NCI-H1105 treated with DMSO at 0.1 percent for 48 hours (cell line): Measurements from ENCODE around the gene C11orf58.

ENCODE experiments used
- DNase-seq: peaks from one replicate; lab custom pipeline; 2025; lab: John Stamatoyannopoulos, UW

Gene C11orf58

DNA sequence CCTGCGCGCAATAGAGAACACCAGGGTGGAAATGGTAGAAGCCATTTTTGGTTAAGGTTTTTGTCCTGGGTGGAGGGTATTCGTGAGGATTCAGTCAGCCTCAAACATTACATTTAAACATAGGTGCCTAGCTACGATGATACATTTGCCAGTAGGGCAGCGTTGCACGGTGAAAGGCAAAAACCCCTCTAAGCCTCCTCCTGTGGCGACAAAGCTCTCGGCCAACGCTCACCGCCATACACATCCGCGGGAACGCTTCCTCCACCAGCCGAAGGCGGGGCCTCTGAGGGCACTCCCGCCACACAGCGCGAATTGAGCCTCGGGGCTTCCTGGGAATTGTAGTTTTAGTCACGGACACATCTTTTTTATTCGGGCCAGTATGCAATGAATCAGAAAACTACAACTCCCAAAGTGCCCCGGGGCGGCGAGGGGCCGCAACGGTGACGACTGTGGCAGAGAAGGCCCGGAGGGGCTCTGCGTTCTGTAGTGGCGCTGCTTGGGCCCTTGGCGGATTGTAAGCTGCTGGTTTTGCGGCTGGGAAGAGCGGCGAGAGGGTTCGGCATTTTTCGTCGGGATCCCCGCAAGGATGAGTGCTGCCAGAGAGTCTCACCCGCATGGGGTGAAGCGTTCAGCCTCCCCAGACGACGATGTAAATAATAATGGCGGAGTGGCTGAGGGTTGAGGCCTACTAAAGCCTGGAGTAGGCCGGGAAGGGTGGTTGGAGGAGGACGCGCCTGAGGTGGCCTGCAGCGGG, at the start of gene C11orf58:
C11orf58 (plus strand) TSS at position 455 of the 754 bp plus-strand sequence; CDS start at position 587, 132 bp downstream.
- DNase-seq, result peak; percentile 98

DNA sequence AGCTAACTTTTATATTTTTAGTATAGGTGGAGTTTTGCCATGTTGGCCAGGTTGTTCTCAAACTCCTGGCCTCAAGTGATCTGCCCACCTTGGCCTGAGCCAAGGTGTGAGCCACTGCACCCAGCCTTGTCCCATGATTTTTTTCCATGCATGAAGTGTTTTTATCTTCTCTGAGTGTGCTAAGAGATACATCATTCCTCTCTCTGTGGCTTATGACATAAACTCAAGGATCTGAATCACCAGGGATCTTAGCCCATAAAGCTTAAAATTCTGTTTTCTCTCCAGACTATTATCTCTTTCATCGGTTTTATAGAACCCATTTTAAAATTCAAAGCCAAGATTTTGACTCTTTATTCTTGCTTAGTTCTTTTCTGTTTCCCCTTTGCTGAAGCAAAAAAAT, 48.4 kb upstream of the C11orf58 start:
- DNase-seq, result no peak

DNA sequence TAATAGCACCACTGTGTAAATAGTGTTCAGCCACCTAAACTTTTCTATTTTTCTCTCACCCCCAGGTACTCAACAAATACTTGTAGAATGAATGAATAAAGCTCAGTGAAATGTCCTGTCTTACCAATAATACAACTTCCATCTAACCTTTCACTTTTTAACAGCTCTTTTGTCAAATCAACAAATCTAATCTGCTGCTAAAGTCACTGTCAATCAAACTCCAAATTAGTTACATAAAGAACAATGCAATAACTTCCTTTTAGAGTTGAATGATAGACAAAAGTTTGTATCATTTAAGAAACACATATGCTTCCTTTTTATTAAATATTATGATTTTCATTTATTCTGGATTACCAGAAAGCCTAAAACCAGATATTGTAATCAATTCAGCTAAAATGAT, 34.7 kb upstream of the C11orf58 start:
- no peak for DNase-seq

DNA sequence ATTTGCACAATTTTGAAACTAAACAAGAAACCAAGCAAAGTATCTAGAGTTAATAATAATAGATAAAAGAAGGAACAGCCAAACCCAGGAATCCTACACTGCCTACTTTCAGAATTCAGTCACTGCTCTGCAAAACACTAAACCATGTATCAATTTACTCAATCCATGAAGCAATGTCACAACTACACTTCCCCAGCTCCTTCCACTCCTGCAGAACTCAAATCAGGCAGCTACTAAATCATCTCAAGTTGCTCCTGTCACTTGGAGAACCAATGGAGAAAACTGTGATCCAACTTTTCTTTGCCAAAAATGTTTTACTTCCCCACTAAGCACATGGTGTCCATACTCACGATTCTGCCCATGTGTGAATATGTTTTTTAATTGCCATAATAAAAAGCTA, 24.9 kb upstream of the C11orf58 start:
- DNase-seq, result peak; percentile 5

- DNase-seq, result no peak
Observed at GRCh38 chr11:16722581-16723344, 15.7 kb upstream of the C11orf58 start.

- DNase-seq, result no peak
Observed at GRCh38 chr11:16727806-16728205, 10.6 kb upstream of the C11orf58 start.

DNA sequence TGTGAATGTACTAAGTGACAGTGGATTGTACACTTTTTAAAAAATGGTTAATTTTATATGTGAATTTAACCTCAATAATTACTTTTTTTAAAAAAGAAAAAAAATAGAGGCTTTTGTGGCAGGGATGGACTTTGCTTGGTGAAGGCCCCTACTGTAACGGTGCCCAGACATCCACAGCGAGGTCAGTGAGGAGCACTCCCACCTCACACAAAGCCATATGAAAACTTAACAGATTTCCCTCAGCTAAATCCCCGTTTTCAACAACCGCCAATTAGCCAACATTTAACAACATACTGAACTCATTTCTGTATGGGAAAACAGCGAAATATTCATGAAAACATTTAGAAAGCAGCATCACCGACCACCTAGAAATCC, 642 bp upstream of the C11orf58 start:
- no peak for DNase-seq

DNA sequence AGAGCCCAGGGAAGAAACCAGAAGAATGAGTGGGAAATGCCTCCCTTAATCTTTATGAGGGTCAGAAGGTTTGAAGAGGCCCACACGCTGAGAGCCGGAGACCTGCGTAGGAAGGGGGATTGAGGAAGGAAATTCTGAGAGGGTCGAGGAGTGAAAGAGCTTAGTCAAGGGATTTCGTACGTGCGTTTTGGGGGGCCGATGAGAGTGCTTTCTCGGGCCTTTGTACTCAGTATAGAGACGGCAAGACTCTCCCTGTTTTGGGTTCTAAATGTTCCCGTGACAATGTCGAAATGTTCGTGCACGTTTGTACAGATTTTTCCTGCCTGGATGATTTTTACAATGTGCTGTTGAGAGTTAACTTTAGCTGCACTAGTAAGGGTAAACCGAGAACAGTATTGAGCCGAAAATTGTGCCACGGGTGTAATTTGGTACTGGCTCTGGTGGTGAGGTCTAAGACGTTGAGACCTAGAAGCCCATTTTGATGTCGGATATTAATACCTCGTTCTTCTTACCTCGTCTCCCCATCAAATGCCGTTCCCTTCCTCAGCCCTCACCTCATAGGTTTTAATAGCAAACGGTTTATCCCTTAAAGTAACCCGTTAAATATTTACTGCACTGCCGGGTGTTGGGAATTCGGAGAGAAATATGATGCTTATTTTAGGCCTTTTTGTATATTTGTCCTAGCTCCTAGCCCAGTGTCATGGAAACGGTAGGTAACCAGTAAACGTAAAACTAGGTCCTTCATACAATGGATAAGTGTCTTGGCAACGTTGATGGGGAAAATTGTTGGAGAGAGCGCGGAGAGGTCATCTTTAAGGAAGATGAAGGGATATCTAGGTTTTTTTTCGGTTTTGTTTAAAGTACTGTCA, 734 bp downstream of the C11orf58 start:
- DNase-seq, result peak; percentile 36

DNA sequence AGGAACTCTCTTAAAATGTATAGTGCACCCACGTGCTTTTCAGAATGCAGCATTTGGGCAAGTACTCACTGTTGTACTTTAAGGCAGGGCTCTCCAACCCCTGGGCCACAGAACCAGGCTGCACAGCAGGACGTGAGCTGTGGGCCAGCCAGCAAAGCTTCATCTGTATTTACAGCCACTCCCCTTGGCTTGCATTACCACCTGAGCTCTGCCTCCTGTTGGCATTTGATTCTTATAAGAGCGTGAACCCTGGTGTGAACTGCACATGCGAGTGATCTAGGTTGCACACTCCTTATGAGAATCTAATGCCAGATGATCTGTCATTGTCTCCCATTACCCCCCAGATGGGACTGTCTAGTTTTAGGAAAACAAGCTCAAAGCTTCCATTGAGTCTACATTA, 3.0 kb downstream of the C11orf58 start:
- no peak for DNase-seq

DNA sequence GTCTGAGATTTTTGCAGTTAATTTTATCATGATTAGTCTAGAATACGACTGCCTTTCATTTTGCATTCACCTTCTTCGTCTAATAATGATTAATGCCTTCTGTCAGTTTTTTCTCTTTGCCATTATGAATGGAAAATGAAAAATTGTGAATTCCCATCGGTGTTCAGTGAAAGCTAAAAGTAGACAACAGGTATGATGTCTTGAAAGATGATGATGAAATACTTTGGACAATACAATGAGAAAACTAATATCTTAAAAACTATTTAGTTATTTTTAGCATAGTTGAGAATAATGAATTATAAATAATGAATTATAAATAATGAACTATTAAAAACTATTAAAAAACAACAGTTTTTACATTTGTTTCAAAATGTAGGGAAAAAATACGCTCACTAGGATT, 5.0 kb downstream of the C11orf58 start:
- no peak for DNase-seq

- DNase-seq, result no peak
Observed at GRCh38 chr11:16744128-16744725, 5.8 kb downstream of the C11orf58 start.

DNA sequence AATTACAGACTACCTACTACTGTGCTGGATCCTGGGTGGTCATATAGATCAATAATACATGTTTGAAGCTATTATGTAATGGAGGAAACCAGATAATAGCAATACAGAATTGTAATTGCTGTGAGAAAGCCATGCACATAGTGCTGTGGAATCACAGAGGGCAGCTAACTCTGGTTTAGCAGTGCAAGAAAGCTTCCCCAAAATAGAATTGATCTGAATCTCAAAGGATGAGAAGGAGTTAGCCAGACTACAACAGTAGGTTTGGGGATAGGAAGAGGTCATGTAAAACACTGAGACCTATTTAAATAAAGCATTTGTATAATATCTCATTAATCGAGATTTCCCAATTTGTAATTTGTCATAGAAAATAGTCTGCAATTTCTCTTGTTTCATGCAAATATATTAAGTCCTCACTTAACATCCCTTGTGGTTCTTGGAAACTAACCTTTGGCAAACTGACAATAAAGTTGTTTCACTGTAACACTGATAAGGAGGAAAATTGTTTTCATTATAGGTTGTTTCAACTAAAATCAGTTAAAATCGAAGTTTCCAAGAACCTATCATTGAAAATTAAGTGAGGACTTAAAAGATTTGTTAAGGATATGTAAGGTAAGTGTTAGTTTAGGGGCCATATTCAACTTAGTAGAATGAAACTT, 7.6 kb downstream of the C11orf58 start:
- no peak for DNase-seq

DNA sequence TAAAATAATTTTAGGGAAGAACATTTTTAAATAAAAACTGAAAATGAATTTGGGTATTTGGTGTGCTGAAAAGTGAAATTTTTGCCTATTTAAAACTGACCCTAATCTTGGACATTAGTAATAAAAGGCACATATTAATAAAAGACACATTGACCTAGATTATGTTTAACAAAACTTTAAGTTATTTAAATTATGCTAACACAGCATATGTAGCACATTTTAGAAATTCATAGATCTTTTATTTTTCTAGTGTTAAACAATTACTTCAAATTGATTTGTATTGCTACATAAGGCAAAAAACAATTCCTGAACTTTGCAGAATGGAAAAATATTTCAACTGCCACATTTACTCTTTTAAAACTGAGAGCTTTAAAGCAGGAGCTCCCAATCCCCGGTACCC, 10.6 kb downstream of the C11orf58 start:
- DNase-seq, result no peak

DNA sequence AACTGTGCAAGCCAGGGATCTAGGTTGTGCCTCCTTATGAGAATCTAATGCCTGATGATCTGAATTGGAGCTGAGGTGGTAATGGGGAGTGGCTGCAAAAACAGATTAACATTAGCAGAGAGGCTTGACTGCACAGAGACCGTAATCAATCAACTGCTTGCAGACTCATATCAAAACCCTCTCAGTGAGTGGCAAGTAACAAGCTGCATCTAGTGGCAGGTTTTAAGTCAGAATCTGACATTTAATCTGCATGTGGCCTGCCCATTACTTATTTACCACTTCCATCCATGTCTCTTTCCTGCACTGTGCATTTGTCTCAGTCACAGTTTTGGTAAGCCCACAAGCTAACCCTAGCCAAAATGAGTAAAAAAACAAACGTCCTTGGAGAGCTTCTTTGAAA, 11.2 kb downstream of the C11orf58 start:
- no peak for DNase-seq

GRCh38 chr11:16750417-16750816, 12.0 kb downstream of the C11orf58 start:
- no peak for DNase-seq

GRCh38 chr11:16758382-16759024, 20.1 kb downstream of the C11orf58 start:
- no peak for DNase-seq

GRCh38 chr11:16759857-16760508, 21.5 kb downstream of the C11orf58 start:
- no peak for DNase-seq

DNA sequence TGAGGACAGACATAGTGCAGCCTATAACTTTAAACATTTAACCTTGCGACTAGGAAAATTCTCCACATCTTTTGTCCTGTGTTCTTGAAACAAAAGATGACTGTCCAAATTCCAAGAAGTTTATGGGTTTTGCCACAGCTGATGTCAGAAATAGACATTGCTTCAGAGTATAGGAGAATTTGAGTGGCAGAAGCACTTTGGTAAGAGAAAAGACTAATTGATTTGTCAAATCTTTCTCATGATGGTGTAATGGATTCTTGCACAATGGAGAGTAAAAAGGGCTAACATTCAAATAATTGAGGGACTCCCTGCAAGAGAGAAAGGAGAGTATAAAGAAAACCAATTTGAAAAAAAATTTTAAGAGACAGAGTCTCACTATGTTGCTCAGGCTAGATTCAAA, 25.3 kb downstream of the C11orf58 start:
- DNase-seq, result no peak

- DNase-seq, result no peak
Observed at GRCh38 chr11:16764888-16765287, 26.4 kb downstream of the C11orf58 start.

- DNase-seq, result no peak
Observed at GRCh38 chr11:16767137-16767536, 28.7 kb downstream of the C11orf58 start.

- DNase-seq, result no peak
Observed at GRCh38 chr11:16767957-16768356, 29.5 kb downstream of the C11orf58 start.
